DND-41 (cell line): ENCODE data around the gene TTC12.

Source experiments
- ATAC-seq: fragments of 200-7000 bp; cut with Tn5 transposase; 3 replicates; pipeline ENCODE4 v1.9.1; 2021; ENCODE audit warnings: low read depth; ENCODE audit not compliant: insufficient read depth
- DNase-seq: peaks from one replicate; pipeline ENCODE4 v3.0.0-alpha.2; 2020
- H2AFZ ChIP-seq: 2 replicates; pipeline ENCODE4 v1.6.0; 2012; ENCODE audit warnings: low read depth, low read length
- H3K27ac ChIP-seq: 2 replicates; pipeline ENCODE4 v1.5.1; 2012; ENCODE audit warnings: low read length, inconsistent platforms
- H3K27me3 ChIP-seq: fragments of 200-600 bp; sonication (generic); 2 replicates; pipeline ENCODE4 v1.6.0; 2012; ENCODE audit warnings: low read length, mild to moderate bottlenecking, inconsistent platforms; ENCODE audit not compliant: insufficient read depth, poor library complexity
- H3K36me3 ChIP-seq: 2 replicates; pipeline ENCODE4 v1.5.1; 2012; ENCODE audit warnings: low read length, inconsistent platforms; ENCODE audit not compliant: insufficient read depth
- H3K4me1 ChIP-seq: 2 replicates; pipeline ENCODE4 v1.5.1; 2012; ENCODE audit warnings: mild to moderate bottlenecking, low read length; ENCODE audit not compliant: insufficient read depth
- H3K4me2 ChIP-seq: 2 replicates; pipeline ENCODE4 v1.6.0; 2012; ENCODE audit warnings: mild to moderate bottlenecking, moderate library complexity, low read length, inconsistent platforms; ENCODE audit not compliant: insufficient read depth
- H3K4me3 ChIP-seq, 2 experiments: fragments of 200-600 bp in 1 of 2; shearing (Covaris generic) in 1 of 2; 2 replicates each; pipeline ENCODE4 v1.5.1; 2012 to 2016; ENCODE audit warnings: inconsistent platforms in 2 of 2, low read length in 2 of 2, mild to moderate bottlenecking in 2 of 2, low read depth in 1 of 2, moderate library complexity in 1 of 2
- H3K79me2 ChIP-seq: 2 replicates; pipeline ENCODE4 v1.6.0; 2012; ENCODE audit warnings: low read length, inconsistent platforms; ENCODE audit not compliant: insufficient read depth
- H3K9ac ChIP-seq: 2 replicates; pipeline ENCODE4 v1.6.0; 2012; ENCODE audit warnings: low read depth, mild to moderate bottlenecking, inconsistent platforms, low read length, moderate library complexity
- H3K9me3 ChIP-seq: 2 replicates; pipeline ENCODE4 v1.5.1; 2012; ENCODE audit warnings: low read length, moderate library complexity, mild to moderate bottlenecking, inconsistent platforms; ENCODE audit not compliant: insufficient read depth, severe bottlenecking
- H4K20me1 ChIP-seq: 2 replicates; pipeline ENCODE4 v1.6.0; 2012; ENCODE audit warnings: low read length; ENCODE audit not compliant: insufficient read depth
- EZH2 ChIP-seq: IDR thresholded peaks from 3 replicates; pipeline ENCODE4 v1.6.1; 2012; ENCODE audit warnings: borderline replicate concordance, low read depth, mild to moderate bottlenecking, moderate library complexity, low read length, inconsistent platforms; ENCODE audit not compliant: severe bottlenecking
- TF ChIP-seq, protein P1 (sequence below): IDR thresholded peaks from 2 replicates; pipeline ENCODE4 v1.5.1; 2012; ENCODE audit warnings: borderline replicate concordance, low read length, moderate library complexity, mild to moderate bottlenecking; ENCODE audit not compliant: poor library complexity, severe bottlenecking; ENCODE audit errors: extremely low read depth

Gene TTC12

DNA sequence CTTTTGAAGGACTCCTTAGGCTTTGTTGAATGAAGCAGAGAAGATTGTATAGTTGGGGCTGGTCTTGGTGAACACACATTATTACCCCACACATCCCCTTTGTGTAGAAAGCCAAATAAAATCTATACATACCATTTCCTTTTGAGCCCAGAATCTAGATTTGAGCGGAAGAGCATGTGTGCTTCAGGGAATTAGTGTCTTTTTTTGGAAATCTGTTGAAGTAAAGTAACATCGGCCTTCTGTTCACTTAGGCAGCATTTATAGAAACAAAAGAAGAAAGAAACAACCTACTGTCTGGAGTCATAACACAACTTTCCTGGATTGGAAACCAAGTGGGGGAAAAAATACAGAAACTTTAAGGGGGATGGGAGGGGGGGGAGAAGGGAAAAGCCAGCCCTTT, 37.9 kb upstream of the TTC12 start:
- no peak overlapping the region for H3K9ac ChIP-seq
- TF ChIP-seq, protein P1, sequence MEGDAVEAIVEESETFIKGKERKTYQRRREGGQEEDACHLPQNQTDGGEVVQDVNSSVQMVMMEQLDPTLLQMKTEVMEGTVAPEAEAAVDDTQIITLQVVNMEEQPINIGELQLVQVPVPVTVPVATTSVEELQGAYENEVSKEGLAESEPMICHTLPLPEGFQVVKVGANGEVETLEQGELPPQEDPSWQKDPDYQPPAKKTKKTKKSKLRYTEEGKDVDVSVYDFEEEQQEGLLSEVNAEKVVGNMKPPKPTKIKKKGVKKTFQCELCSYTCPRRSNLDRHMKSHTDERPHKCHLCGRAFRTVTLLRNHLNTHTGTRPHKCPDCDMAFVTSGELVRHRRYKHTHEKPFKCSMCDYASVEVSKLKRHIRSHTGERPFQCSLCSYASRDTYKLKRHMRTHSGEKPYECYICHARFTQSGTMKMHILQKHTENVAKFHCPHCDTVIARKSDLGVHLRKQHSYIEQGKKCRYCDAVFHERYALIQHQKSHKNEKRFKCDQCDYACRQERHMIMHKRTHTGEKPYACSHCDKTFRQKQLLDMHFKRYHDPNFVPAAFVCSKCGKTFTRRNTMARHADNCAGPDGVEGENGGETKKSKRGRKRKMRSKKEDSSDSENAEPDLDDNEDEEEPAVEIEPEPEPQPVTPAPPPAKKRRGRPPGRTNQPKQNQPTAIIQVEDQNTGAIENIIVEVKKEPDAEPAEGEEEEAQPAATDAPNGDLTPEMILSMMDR = no peak
- TF ChIP-seq EZH2 = no peak
- no peaks in the 10 kb centered on the region for H3K27me3 ChIP-seq
- H3K4me3 ChIP-seq = no peak overlapping the region
- H3K27ac ChIP-seq = no peak overlapping the region
- H3K4me1 ChIP-seq = no peaks in the 10 kb centered on the region
- DNase-seq (no peak), ATAC-seq (no peak)
- no peaks in the 10 kb centered on the region for H3K36me3 ChIP-seq
- no peaks in the 10 kb centered on the region for H4K20me1 ChIP-seq
- H3K4me2 ChIP-seq = no peak overlapping the region
- H3K9me3 ChIP-seq = no peaks in the 10 kb centered on the region
- H3K79me2 ChIP-seq = no peaks in the 10 kb centered on the region
- H2AFZ ChIP-seq = no peak overlapping the region

DNA sequence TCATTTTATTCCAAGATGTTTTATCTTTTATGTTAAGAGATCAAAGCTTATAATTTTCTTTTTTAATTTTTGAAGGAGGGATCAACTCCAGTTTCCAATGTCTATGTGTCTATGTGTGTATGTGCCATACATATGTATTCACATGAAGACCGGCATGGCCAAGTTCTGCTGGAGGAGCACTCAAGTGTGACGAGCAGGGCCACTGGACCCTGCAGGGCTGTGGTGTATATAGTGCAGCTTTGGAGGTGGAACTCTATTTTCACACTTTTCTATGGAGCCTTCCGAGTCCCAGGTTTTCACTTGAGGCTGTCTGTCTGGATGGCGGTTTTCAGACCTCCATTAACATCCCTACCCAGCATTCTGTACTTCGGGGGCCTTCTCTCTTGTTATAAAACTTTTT, 36.5 kb upstream of the TTC12 start:
- Histone ChIP-seq H3K9me3 (no peaks in the 10 kb centered on the region), H3K36me3 (no peaks in the 10 kb centered on the region), H3K4me1 (no peaks in the 10 kb centered on the region), H3K4me3 (no peak overlapping the region), H3K9ac (no peak overlapping the region), H3K79me2 (no peaks in the 10 kb centered on the region), H4K20me1 (no peaks in the 10 kb centered on the region), H3K4me2 (no peak overlapping the region), H2AFZ (no peak overlapping the region), H3K27me3 (no peaks in the 10 kb centered on the region), H3K27ac (no peak overlapping the region)
- TF ChIP-seq, protein P1 = no peak
- no peak for TF ChIP-seq EZH2
- no peak for DNase-seq
- ATAC-seq = no peak

DNA sequence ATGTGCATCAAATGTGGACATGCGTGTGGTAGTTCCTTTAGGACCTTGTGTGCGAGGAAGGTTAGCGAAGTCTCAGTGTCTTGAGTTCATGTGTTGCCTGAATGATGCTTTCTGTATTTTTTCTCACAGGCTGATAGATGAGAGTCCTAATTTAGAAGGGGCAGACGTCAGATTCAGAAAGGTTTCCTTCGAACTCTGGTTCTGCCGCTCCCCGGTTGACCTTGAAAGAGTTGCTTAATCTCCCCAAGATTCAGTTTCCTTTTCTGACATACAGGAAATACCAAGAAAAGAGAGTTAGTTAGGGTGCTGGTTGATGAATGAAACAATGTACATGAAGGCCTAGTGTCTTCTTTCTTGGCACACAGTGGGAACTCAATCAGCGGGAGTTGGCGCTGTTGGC, 35.9 kb upstream of the TTC12 start:
- TF ChIP-seq, protein P1 = no peak
- TF ChIP-seq EZH2 = no peak
- no peak overlapping the region for H3K4me2 ChIP-seq
- no peaks in the 10 kb centered on the region for H3K27me3 ChIP-seq

DNA sequence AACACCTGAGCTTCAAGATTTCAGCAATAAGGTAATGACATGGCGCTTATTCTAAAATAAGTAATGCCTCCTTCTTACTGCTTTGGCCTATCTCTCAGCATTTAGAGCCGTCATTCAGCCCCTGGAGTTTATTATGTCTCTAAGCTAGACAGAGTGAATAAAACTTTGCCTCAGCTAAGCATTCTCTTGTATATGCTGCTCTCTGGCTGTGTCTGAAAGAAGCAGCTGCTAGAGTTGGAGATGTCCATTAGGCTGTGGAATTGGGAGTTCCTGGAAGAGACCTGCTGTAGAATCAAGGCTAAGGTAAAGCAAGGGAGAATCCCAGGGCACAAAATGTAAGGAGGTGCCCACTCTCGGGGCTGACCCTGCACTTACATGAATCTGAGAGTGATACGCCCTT, 35.5 kb upstream of the TTC12 start:
- ATAC-seq = no peak
- H3K4me2 ChIP-seq = no peak overlapping the region
- H3K9ac ChIP-seq = no peak overlapping the region

More for the DNA sequence above, 35.9 kb upstream of the TTC12 start:
- H3K36me3 ChIP-seq = no peaks in the 10 kb centered on the region
- no peak overlapping the region for H3K4me3 ChIP-seq
- no peaks in the 10 kb centered on the region for H3K79me2 ChIP-seq
- no peaks in the 10 kb centered on the region for H3K9me3 ChIP-seq
- no peaks in the 10 kb centered on the region for H3K4me1 ChIP-seq
- no peak overlapping the region for H3K27ac ChIP-seq
- H3K9ac ChIP-seq = no peak overlapping the region
- no peaks in the 10 kb centered on the region for H4K20me1 ChIP-seq
- H2AFZ ChIP-seq = no peak overlapping the region
- DNase-seq (no peak), ATAC-seq (no peak)

More for the DNA sequence above, 35.5 kb upstream of the TTC12 start:
- Histone ChIP-seq H2AFZ (no peak overlapping the region), H3K27me3 (no peaks in the 10 kb centered on the region), H4K20me1 (no peaks in the 10 kb centered on the region), H3K79me2 (no peaks in the 10 kb centered on the region), H3K4me1 (no peaks in the 10 kb centered on the region), H3K9me3 (no peaks in the 10 kb centered on the region), H3K4me3 (no peak overlapping the region), H3K27ac (no peak overlapping the region), H3K36me3 (no peaks in the 10 kb centered on the region)
- no peak for TF ChIP-seq EZH2
- TF ChIP-seq, protein P1 = no peak
- no peak for DNase-seq
